Forelimb muscle (tissue), 1 donor: ENCODE results near the gene DEAF1. TPM values are rescaled to one million over a fixed set of nuclear protein-coding genes. Genes with fewer than 3 reads are reported as not detected.

Experiments used
- DNase-seq: peaks from one replicate; pipeline ENCODE4 v3.0.0-alpha.2; 2013; ENCODE audit warnings: low read depth
- polyA plus RNA-seq: library from polyadenylated mRNA; unstranded; fragments of 120-200 nt; gene quantifications from one replicate; pipeline ENCODE4 v1.2.1, GENCODE V29; 2013; ENCODE audit not compliant: insufficient read length

Gene DEAF1
- polyA plus RNA-seq, 1 donor = 28.7 TPM

DNA sequence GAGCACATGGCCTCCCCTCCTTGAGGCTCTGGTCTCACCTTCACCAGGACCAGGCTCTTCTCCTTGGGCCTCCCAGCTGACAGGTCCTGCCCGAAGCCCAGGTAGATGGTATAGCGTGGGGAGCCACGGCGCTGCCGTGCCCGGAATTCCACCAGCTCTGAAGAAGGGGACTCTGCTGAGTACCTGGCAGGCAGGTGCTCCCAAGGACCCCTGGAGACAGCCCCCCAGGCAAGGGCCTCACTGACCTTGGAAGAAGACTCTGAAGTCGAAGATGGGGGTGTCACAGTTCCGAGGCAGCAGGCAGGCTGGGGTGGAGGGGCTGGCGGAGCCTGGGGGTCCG, 82.1 kb downstream of the DEAF1 start:
- DNase-seq = no peak

DNA sequence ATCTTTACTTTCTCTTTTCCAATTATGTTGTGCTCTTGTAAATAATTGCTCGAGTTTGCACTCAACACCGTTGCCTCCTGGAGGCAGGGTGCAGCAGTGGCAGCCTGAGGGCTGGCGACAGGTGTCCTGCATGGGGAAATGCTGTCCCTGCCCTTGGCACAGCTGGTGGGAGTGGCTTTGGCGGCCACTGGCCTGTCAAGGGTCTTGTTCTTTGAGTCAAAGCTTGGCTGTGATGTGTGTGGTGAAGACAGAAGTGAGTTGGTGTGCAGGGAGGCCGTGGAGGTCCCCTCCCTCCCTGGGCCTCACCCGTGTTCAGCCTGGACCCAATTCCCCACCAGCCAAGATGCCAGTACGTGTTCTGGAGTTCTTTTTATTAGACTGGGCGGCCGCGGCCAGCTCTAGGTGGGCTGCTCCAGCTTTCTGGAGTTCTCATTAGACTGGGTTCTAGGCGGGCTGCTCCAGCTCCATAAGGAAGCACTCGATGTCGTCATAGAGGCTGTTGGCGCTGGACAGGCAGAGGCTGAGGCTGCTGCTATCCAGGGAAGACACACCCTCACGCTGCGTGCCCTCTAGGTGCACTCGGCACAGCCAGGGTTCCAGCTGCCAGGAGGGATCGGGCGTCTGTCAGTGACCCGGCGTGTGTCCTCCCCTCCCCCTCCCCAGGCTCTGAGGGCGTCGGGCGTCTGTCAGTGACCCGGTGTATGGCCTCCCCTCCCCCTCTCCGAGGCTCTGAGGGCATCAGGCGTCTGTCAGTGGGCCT, 82.6 kb downstream of the DEAF1 start:
- DNase-seq = no peak

- no peak for DNase-seq
Observed at GRCh38 chr11:611001-611996, 83.7 kb downstream of the DEAF1 start.

GRCh38 chr11:610146-610801, 84.7 kb downstream of the DEAF1 start:
- no peak for DNase-seq

DNA sequence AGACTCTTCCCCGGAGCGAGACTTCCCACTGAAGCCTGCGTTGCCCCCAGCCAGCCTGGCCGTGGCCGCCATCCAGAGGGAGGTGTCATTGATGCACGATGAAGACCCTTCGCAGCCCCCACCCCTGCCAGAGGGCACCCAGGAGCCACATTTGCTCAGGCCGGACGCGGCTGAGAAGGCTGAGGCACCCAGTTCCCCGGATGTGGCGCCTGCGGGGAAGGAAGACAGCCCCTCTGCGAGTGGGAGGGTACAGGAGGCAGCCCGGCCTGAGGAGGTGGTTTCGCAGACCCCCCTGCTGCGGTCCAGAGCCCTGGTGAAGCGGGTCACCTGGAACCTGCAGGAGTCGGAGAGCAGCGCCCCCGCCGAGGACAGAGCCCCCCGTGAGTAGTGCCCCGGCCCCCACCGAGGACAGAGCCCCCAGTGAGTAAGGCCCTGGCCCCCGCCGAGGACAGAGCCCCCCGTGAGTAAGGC, 85.6 kb downstream of the DEAF1 start:
- DNase-seq = no peak

DNA sequence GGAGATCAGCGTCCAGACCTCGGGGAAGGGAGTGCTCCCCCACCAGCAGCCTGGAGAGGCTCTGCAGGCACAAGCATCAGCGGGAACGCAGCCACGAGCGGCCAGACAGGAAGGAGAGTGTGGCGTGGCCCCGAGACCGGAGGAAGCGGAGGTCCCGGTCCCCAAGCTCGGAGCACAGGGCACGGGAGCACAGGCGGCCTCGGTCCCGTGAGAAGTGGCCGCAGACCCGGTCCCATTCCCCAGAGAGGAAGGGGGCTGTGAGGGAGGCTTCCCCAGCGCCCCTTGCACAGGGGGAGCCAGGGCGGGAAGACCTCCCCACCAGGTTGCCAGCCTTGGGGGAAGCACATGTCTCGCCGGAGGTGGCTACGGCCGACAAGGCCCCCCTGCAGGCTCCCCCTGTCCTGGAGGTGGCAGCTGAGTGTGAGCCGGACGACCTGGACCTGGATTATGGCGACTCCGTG, 86.2 kb downstream of the DEAF1 start:
- DNase-seq = no peak

- DNase-seq = no peak
Observed at GRCh38 chr11:607971-608659, 86.9 kb downstream of the DEAF1 start.

DNA sequence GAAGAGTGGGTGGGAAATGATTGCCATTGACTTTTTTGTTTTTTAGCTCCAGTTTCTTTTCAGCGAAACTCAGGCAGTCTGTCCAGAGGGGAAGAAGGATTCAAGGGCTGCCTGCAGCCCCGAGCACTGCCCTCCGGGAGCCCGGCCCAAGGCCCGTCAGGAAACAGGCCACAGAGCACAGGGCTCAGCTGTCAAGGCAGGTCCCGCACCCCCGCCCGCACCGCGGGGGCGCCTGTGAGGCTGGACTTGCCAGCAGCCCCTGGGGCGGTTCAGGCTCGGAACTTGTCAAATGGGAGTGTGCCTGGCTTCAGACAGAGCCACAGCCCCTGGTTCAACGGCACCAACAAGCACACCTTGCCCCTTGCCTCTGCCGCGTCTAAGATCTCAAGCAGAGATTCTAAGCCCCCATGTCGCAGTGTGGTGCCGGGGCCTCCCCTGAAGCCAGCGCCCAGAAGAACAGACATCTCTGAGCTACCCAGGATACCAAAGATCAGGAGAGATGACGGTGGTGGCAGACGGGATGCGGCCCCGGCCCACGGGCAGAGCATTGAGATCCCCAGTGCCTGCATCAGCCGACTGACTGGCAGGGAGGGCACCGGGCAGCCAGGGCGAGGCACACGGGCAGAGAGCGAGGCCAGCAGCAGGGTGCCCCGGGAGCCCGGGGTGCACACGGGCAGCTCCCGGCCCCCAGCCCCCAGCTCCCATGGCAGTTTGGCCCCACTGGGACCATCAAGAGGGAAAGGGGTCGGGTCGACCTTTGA, 87.8 kb downstream of the DEAF1 start:
- no peak for DNase-seq

- DNase-seq = no peak
Observed at GRCh38 chr11:606245-606644, 88.8 kb downstream of the DEAF1 start.

DNA sequence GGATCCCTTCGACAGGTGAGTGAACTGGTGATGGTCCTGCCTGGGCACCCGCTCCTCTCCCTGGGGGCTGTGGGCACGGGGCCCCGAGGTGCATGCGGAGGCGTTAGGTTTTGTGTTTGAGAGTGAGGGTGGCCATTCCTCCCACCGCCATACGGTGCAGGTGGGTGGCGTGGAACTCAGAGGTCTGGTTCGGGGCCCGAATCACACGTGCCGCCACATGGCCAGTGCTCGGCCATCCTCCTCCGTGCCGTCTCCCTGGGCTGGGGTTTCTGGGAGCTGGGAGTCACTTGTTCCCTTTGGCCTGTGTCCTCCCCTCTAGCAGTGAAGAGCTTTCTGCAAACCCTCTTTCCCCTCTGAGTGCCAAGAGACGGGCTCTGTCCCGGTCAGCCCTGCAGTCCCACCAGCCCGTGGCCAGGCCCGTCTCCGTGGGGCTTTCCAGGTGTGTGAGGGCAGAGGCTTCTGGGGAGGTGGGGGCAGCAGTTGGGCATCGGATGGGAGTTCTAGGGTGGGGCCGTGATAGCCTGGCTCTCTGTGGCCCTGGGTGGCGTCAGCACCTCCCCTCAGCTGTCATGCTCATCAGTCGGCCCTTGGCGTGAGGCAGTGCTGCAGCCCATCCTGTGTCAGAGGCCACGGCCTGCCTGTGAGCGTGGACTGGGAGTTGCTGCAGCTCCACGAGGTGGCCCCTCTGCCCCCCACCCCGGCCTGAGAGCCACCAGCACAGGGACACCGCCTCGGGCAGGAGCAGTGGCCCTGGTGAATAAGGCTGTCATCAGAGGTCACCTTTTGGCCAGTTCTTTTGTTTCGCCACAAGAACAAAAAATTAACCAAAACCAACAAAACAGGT, 89.5 kb downstream of the DEAF1 start:
- DNase-seq = no peak

- DNase-seq = no peak
Observed at GRCh38 chr11:603154-603553, 91.9 kb downstream of the DEAF1 start.

- no peak for DNase-seq
Observed at GRCh38 chr11:601573-602245, 93.3 kb downstream of the DEAF1 start.

DNA sequence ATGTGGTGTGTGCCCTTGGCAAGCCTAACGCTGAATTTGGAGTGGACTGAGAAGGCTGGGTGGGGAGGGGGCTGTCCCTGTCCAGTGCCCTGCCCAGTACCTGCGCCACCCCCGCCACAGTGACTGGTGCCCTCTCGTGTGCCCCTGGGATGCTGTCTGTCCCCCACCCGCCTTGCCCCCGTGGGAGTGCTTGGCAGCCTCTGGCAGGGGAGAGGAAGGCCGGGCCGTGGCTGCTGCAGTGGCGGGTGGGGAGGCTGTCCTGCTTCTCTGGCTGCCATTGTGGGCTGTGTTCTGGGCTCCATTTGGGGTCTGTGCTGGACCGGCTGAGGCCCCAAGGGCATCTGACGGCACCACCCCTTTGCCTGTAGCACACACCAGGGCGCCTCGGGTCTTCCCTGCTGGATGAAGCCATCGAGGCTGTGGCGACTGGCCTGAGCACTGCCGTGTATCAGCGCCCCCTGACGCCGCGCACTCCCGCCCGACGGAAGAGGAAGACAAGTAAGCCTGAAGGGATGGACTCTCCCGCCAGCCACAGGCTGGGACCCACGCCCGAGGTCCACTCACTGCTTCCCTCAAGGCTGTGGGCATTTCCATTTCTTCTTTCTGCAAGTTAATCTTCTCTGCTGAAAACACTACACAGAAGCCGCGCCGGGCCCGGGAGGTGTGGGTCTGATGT, 96.9 kb downstream of the DEAF1 start:
- no peak for DNase-seq

DNA sequence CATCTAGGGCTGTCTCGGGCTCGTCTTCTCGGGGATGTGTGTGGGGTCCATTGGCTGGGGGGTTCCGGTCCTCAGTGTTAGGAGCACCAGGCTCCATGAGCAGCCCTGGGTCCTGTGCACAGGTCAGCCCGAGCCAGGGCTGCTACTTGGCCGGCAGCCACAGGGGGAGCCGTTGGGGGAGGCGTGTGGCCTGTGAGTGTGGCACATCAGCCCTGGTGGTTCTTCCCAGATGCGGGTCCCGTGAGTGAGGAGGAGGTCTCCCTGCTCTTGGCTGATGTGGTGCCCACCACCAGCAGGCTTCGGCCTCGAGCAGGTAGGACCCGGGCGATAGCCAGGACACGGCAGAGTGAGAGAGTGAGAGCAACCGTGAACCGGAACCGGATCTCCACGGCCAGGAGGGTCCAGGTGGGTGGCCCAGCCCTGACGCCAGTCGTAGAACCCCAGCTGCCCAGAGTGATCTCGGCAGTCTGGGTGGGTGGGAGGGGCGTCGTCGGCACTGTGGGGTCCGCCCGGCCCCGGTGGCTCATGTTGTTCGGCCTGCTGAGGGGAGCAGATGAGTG, 97.8 kb downstream of the DEAF1 start:
- no peak for DNase-seq

GRCh38 chr11:596374-596773, 98.6 kb downstream of the DEAF1 start:
- no peak for DNase-seq

DNA sequence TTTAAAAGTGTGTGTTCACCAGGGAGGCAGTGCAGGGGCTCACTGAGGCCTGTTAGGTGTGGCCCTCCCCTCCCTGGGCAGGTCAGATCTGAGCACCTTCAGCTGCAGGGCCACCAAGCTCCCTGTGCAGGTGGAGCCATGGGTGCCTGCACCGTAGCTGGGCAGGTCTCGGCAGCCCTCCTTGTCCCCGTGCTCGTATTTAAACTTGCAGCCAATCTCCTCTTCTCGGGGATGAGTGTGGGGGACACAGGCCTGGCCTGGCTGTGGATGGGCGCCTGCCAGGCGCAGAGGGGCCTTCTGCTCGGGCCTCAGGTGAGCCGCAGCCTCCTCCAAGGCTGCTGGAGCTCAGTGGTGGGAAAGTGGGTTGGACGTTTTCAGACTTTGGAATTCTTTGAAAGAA, 99.6 kb downstream of the DEAF1 start:
- no peak for DNase-seq
